ENCODE data around the gene ENOX1. TPM values are rescaled to one million over a fixed set of nuclear protein-coding genes. Genes with fewer than 3 reads are reported as not detected.
"Not testable (repeated sequence)": the region's sequence is repeated elsewhere in the genome, so short reads cannot be mapped to it uniquely, and the experiment has no call there.

The ENOX1 gene
- total and polyA plus RNA-seq, 7 donors = 0.34 to 7.1 (median 1.1) TPM

- DNase-seq (no peak), ATAC-seq (no peak)
- Histone ChIP-seq H3K36me3 (ENCODE audit: insufficient read depth in 1 of 2, low read depth in 1 of 2) (no peaks in the 10 kb centered on the region), H3K27me3 (ENCODE audit: insufficient read depth in 3 of 3, low read length in 2 of 3) (no peaks in the 10 kb centered on the region), H3K9me3 (no peaks in the 10 kb centered on the region), H3K4me3 (no peak overlapping the region), H3K4me1 (peaks cover 13% of the 10 kb centered on the region), H3K27ac (no peak overlapping the region)
- no peak for TF ChIP-seq CTCF (IDR thresholded peaks at IDR 0.05)
- 89 to 94% (median 93%) methylated on average over 3 of the region's 3 CpGs for WGBS, 3 donors
- intact Hi-C loops (cut with DNase I) = no loop called here
Observed at GRCh38 chr13:43354153-43354945, 432.4 kb downstream of the ENOX1 start.

- intact Hi-C loops (cut with DNase I) = no loop called here
- ATAC-seq = no peak
- Histone ChIP-seq H3K27ac (no peak overlapping the region), H3K4me1 (peaks cover 17% of the 10 kb centered on the region), H3K4me3 (no peak overlapping the region), H3K27me3 (ENCODE audit: insufficient read depth in 3 of 3, low read length in 2 of 3) (no peaks in the 10 kb centered on the region), H3K9me3 (no peaks in the 10 kb centered on the region), H3K36me3 (ENCODE audit: insufficient read depth in 1 of 2, low read depth in 1 of 2) (no peaks in the 10 kb centered on the region)
- TF ChIP-seq CTCF (IDR thresholded peaks at IDR 0.05) = no peak
- WGBS, 3 donors = 95 to 99% (median 98%) methylated on average over 4 of the region's 4 CpGs
- no peak for DNase-seq
Observed at GRCh38 chr13:43353631-43354030, 433.1 kb downstream of the ENOX1 start.

GRCh38 chr13:43351612-43352011, 435.2 kb downstream of the ENOX1 start:
- WGBS, 3 donors = 91 to 95% (median 95%) methylated on average over 3 of the region's 3 CpGs
- not testable (repeated sequence) for H3K27ac ChIP-seq

GRCh38 chr13:43348397-43348796, 438.4 kb downstream of the ENOX1 start:
- H3K36me3 ChIP-seq (ENCODE audit: insufficient read depth in 1 of 2, low read depth in 1 of 2) = peaks cover 0 to 4% of the 10 kb centered on the region in 2 donors
- no peaks in the 10 kb centered on the region for H3K9me3 ChIP-seq
- DNase-seq (no peak), ATAC-seq (peak in 3 of 4 donors; percentile 36 to 70 (median 60))
- intact Hi-C loops (cut with DNase I) = no loop called here
- H3K4me1 ChIP-seq = peaks cover 4% of the 10 kb centered on the region
- no peak overlapping the region for H3K27ac ChIP-seq
- no peak overlapping the region for H3K4me3 ChIP-seq
- whole genome bisulfite sequencing, 3 donors = 55 to 77% (median 71%) methylated on average over 4 of the region's 4 CpGs
- H3K27me3 ChIP-seq (ENCODE audit: insufficient read depth in 3 of 3, low read length in 2 of 3) = no peaks in the 10 kb centered on the region
- TF ChIP-seq CTCF (IDR thresholded peaks at IDR 0.05) = no peak

More at GRCh38 chr13:43351612-43352011, 435.2 kb downstream of the ENOX1 start:
- H3K36me3 ChIP-seq (ENCODE audit: insufficient read depth in 1 of 2, low read depth in 1 of 2); DNase-seq; H3K4me3 ChIP-seq; H3K4me1 ChIP-seq; H3K27me3 ChIP-seq (ENCODE audit: insufficient read depth in 3 of 3, low read length in 2 of 3); ATAC-seq; intact Hi-C loops (cut with DNase I); H3K9me3 ChIP-seq: not testable (repeated sequence)

- WGBS, 3 donors = 68 to 80% (median 68%) methylated on average over 10 of the region's 10 CpGs
- intact Hi-C loops (cut with DNase I) = no loop called here
- Histone ChIP-seq H3K27ac (no peak overlapping the region), H3K27me3 (ENCODE audit: insufficient read depth in 3 of 3, low read length in 2 of 3) (no peaks in the 10 kb centered on the region), H3K36me3 (ENCODE audit: insufficient read depth in 1 of 2, low read depth in 1 of 2) (peaks cover 0 to 4% of the 10 kb centered on the region in 2 donors), H3K4me3 (no peak overlapping the region), H3K9me3 (no peaks in the 10 kb centered on the region), H3K4me1 (peaks cover 4% of the 10 kb centered on the region)
- DNase-seq (no peak), ATAC-seq (no peak)
- no peak for TF ChIP-seq CTCF (IDR thresholded peaks at IDR 0.05)
Observed at GRCh38 chr13:43347877-43348276, 438.9 kb downstream of the ENOX1 start.
